Stimulated activated CD4-positive, alpha-beta T cell treated with anti-CD3 and anti-CD28 coated beads, Interleukin-1b, Interleukin-23, amount 100 ng/mL, for 24 hours (primary cell): ENCODE results near the gene MBD3L2B.

Experiments
- DNase-seq, 4 experiments: peaks; one replicate each; pipeline ENCODE4 v3.0.0-alpha.2; 2020; ENCODE audit warnings: low read depth in 4 of 4, low spot score in 1 of 4

The MBD3L2B gene

GRCh38 chr19:7013678-7014077 is 7.6 kb downstream of the MBD3L2B start:
- no peak for DNase-seq

GRCh38 chr19:7010722-7011593 is 10.3 kb downstream of the MBD3L2B start:
- no peak for DNase-seq

- no peak for DNase-seq
Measured at GRCh38 chr19:7007859-7008258, 13.4 kb downstream of the MBD3L2B start.

- no peak for DNase-seq
Measured at GRCh38 chr19:7006135-7006704, 15.0 kb downstream of the MBD3L2B start.

- no peak for DNase-seq
Measured at GRCh38 chr19:7004313-7004931, 16.8 kb downstream of the MBD3L2B start.

GRCh38 chr19:7000816-7001215 is 20.4 kb downstream of the MBD3L2B start:
- DNase-seq = no peak

- no peak for DNase-seq
Measured at GRCh38 chr19:7000333-7000732, 20.9 kb downstream of the MBD3L2B start.

- no peak for DNase-seq
Measured at GRCh38 chr19:6999933-7000332, 21.3 kb downstream of the MBD3L2B start.

GRCh38 chr19:6997679-6998445 is 23.4 kb downstream of the MBD3L2B start:
- no peak for DNase-seq

GRCh38 chr19:6996810-6997209 is 24.4 kb downstream of the MBD3L2B start:
- no peak for DNase-seq

- no peak for DNase-seq
Measured at GRCh38 chr19:6995054-6995453, 26.2 kb downstream of the MBD3L2B start.

GRCh38 chr19:6988257-6988656 is 33.0 kb downstream of the MBD3L2B start:
- no peak for DNase-seq

- no peak for DNase-seq
Measured at GRCh38 chr19:6987850-6988249, 33.4 kb downstream of the MBD3L2B start.

GRCh38 chr19:6983448-6983847 is 37.8 kb downstream of the MBD3L2B start:
- DNase-seq = no peak

GRCh38 chr19:6979399-6979798 is 41.8 kb downstream of the MBD3L2B start:
- DNase-seq = no peak

GRCh38 chr19:6976197-6976596 is 45.0 kb downstream of the MBD3L2B start:
- no peak for DNase-seq

- no peak for DNase-seq
Measured at GRCh38 chr19:6971366-6971765, 49.9 kb downstream of the MBD3L2B start.

GRCh38 chr19:6970443-6970842 is 50.8 kb downstream of the MBD3L2B start:
- DNase-seq = no peak

- DNase-seq = no peak
Measured at GRCh38 chr19:6970021-6970420, 51.2 kb downstream of the MBD3L2B start.

GRCh38 chr19:6969490-6969889 is 51.7 kb downstream of the MBD3L2B start:
- no peak for DNase-seq
